Stimulated activated naive CD8-positive, alpha-beta T cell treated with anti-CD3 and anti-CD28 coated beads, Interleukin-15, Interleukin-2, amounts not matched to agents 100 ng/mL and 50 ng/mL, for 24 hours (primary cell): ENCODE results near the gene CCDC137.

Source experiments
- H3K27ac Mint-ChIP-seq: one replicate; pipeline ENCODE4 v1.8.0; 2021; ENCODE audit warnings: mild to moderate bottlenecking, mixed read lengths
- H3K27me3 Mint-ChIP-seq: one replicate; pipeline ENCODE4 v1.8.0; 2021; ENCODE audit warnings: mixed read lengths
- H3K36me3 Mint-ChIP-seq: one replicate; pipeline ENCODE4 v1.8.0; 2021; ENCODE audit warnings: low read depth, mixed read lengths
- H3K4me1 Mint-ChIP-seq: one replicate; pipeline ENCODE4 v1.8.0; 2021; ENCODE audit warnings: low read depth, mixed read lengths
- H3K4me3 Mint-ChIP-seq: one replicate; pipeline ENCODE4 v1.8.0; 2021; ENCODE audit warnings: mild to moderate bottlenecking, mixed read lengths
- H3K9me3 Mint-ChIP-seq: one replicate; pipeline ENCODE4 v1.8.0; 2021; ENCODE audit warnings: mixed read lengths

The CCDC137 gene

GRCh38 chr17:81710514-81711308 is 44.2 kb downstream of the CCDC137 start:
- Mint-ChIP-seq H3K9me3 (no peaks in the 10 kb centered on the region), H3K4me3 (peak overlapping the region; percentile 79), H3K36me3 (peaks cover 22% of the 10 kb centered on the region), H3K27ac (peak overlapping the region; percentile 83), H3K27me3 (no peaks in the 10 kb centered on the region), H3K4me1 (peaks cover 37% of the 10 kb centered on the region)

DNA sequence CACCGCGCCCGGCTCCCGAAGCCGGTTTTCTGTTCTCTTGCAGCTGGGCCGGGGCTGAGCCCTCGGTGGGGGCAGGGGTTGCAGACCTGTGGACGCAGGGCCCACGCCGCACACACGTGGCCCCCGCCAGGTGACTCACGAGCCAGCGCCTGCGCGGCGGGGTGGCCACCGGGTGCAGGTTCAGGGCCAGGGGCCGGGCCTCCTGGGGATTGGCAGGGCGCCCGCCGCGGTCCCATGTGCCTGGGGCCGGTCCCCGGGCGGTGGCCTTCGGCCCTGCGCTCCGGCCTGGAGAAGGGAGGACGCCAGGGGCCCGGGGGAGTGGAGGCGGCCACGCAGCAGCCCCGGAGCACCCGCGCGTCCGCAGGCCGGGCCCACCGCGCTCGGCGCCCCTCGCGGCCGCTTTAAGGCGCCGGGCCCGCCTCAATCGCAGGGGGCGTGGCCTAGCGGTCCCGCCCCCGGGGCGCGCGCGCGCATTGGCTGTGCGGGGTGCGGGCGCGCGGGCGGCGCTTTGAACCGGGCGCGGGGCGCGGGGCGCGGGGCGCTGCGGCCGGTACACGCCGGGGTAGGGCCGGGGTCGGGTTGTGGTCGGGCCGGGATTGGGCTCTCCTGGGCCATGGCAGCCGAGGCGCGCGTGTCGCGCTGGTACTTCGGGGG is 45.4 kb downstream of the CCDC137 start, which contains the start of gene SLC25A10:
SLC25A10 (plus strand) TSS at position 471 of the 654 bp plus-strand sequence; CDS start at position 614, 143 bp downstream.
- Mint-ChIP-seq H3K4me3 (peak within 1 kb of the TSS; percentile 94), H3K9me3 (no peaks in the 10 kb centered on the region), H3K4me1 (peaks cover 30% of the 10 kb centered on the region), H3K36me3 (peaks cover 10% of the 10 kb centered on the region), H3K27ac (peak within 1 kb of the TSS; percentile 87), H3K27me3 (no peaks in the 10 kb centered on the region)

- Mint-ChIP-seq H3K4me3 (peak overlapping the region; percentile 94), H3K4me1 (peaks cover 30% of the 10 kb centered on the region), H3K27ac (peak overlapping the region; percentile 87), H3K9me3 (no peaks in the 10 kb centered on the region), H3K27me3 (no peaks in the 10 kb centered on the region), H3K36me3 (peaks cover 5% of the 10 kb centered on the region)
Measured at GRCh38 chr17:81712468-81713003, 46.0 kb downstream of the CCDC137 start.

DNA sequence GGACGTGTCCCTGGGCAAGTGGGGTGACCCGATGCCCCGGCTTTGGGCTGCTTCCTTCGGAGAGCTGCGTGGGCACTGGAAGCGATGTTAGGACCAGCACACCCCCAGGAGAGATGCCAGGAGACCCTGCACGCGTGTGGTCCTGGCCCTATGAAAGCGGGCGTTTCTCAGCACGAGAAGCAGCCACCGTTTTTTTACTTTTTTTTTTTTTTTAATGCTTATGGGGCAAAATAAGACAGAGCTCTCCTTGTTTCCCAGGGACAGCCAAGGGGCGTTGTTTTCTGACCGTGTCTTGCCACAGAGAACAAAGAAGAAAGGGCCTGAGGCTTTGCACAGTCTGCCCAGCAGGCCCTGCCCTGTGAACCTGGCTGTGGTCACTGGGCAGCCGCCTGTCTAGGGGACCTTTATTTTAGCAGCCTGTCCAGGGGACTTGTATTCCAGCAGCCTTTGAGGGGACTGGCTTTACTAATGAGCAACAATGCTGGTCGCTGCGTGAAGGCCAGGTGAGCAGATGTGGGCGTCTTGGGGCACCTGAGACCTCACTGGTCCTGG is 46.5 kb downstream of the CCDC137 start:
- peak overlapping the region; percentile 94 for H3K4me3 Mint-ChIP-seq
- H3K27ac Mint-ChIP-seq, result peak overlapping the region; percentile 87
- H3K36me3 Mint-ChIP-seq, result peaks cover 5% of the 10 kb centered on the region
- no peaks in the 10 kb centered on the region for H3K27me3 Mint-ChIP-seq
- H3K9me3 Mint-ChIP-seq, result no peaks in the 10 kb centered on the region
- H3K4me1 Mint-ChIP-seq, result peaks cover 30% of the 10 kb centered on the region

GRCh38 chr17:81713556-81714411 is 47.2 kb downstream of the CCDC137 start:
- no peaks in the 10 kb centered on the region for H3K9me3 Mint-ChIP-seq
- H3K27me3 Mint-ChIP-seq, result no peaks in the 10 kb centered on the region
- peaks cover 4% of the 10 kb centered on the region for H3K36me3 Mint-ChIP-seq
- peak overlapping the region; percentile 94 for H3K4me3 Mint-ChIP-seq
- H3K4me1 Mint-ChIP-seq, result peaks cover 30% of the 10 kb centered on the region
- H3K27ac Mint-ChIP-seq, result no peak overlapping the region

- Mint-ChIP-seq H3K36me3 (no peaks in the 10 kb centered on the region), H3K9me3 (no peaks in the 10 kb centered on the region), H3K27ac (no peak overlapping the region), H3K4me3 (no peak overlapping the region), H3K4me1 (peaks cover 30% of the 10 kb centered on the region), H3K27me3 (no peaks in the 10 kb centered on the region)
Measured at GRCh38 chr17:81714412-81715106, 48.0 kb downstream of the CCDC137 start.

GRCh38 chr17:81715107-81715871 is 48.8 kb downstream of the CCDC137 start:
- H3K36me3 Mint-ChIP-seq, result no peaks in the 10 kb centered on the region
- peaks cover 24% of the 10 kb centered on the region for H3K4me1 Mint-ChIP-seq
- H3K4me3 Mint-ChIP-seq, result no peak overlapping the region
- H3K9me3 Mint-ChIP-seq, result no peaks in the 10 kb centered on the region
- no peak overlapping the region for H3K27ac Mint-ChIP-seq
- no peaks in the 10 kb centered on the region for H3K27me3 Mint-ChIP-seq

GRCh38 chr17:81715872-81716673 is 49.5 kb downstream of the CCDC137 start:
- peaks cover 16% of the 10 kb centered on the region for H3K4me1 Mint-ChIP-seq
- no peak overlapping the region for H3K27ac Mint-ChIP-seq
- H3K9me3 Mint-ChIP-seq, result no peaks in the 10 kb centered on the region
- no peaks in the 10 kb centered on the region for H3K36me3 Mint-ChIP-seq
- no peak overlapping the region for H3K4me3 Mint-ChIP-seq
- H3K27me3 Mint-ChIP-seq, result no peaks in the 10 kb centered on the region

DNA sequence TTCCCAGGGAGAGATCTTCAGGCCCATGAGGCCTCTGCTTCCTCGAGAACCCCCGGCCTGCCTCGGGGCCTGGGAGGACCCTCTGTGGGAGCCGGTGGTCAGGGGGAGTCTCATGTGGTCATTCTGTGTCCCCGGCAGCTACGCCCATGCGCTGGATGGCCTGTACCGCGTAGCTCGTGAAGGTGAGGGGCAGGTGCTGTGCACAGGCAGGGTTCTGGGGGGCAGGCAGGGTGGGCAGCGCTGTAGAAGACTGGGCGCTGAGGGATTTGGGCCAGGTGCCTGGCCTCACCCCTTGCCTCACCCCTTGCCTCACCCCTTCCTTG is 50.1 kb downstream of the CCDC137 start:
- Mint-ChIP-seq H3K36me3 (no peaks in the 10 kb centered on the region), H3K4me1 (peaks cover 11% of the 10 kb centered on the region)

DNA sequence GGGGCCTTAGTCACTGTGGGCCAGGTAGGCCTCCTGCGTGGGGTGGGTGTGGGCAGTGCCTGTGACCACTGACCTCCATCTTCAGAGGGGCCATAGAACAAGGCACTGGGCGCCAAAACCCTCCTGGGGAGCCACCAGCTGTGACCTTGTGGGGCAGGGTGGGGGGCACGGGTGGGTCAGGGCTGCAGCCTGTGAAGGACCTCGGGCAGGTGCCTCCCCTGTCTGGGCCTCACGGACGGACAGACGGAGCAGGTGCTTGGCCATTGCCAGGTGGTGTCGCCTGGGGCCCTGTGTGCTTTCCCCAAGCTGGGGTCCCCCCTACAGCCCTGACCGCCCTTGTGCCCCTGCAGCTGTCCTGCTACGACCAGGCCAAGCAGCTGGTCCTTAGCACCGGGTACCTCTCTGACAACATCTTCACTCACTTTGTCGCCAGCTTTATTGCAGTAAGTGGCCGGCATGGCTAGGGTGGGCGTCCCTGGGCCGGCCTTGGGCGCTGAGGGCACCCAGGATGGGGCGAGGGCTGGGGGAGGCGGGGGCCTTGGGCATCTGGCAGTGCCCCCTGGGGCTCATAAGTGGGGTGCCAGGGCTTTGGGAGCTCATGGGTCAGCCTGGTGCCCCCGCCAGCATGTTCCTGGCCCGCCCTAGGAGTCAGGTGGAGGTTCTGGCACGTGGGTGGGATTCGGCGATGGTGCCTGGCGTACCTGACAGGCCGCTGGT is 50.7 kb downstream of the CCDC137 start:
- H3K27me3 Mint-ChIP-seq, result no peaks in the 10 kb centered on the region
- H3K4me1 Mint-ChIP-seq, result peaks cover 9% of the 10 kb centered on the region
- H3K27ac Mint-ChIP-seq, result no peak overlapping the region
- H3K4me3 Mint-ChIP-seq, result no peak overlapping the region
- H3K36me3 Mint-ChIP-seq, result no peaks in the 10 kb centered on the region
- H3K9me3 Mint-ChIP-seq, result no peaks in the 10 kb centered on the region

More for the DNA sequence above, 50.1 kb downstream of the CCDC137 start:
- Mint-ChIP-seq H3K9me3 (no peaks in the 10 kb centered on the region), H3K27me3 (no peaks in the 10 kb centered on the region), H3K4me3 (no peak overlapping the region), H3K27ac (no peak overlapping the region)

GRCh38 chr17:81717766-81718089 is 51.2 kb downstream of the CCDC137 start:
- no peaks in the 10 kb centered on the region for H3K36me3 Mint-ChIP-seq
- H3K9me3 Mint-ChIP-seq, result no peaks in the 10 kb centered on the region
- no peaks in the 10 kb centered on the region for H3K27me3 Mint-ChIP-seq
- peaks cover 8% of the 10 kb centered on the region for H3K4me1 Mint-ChIP-seq
- H3K27ac Mint-ChIP-seq, result no peak overlapping the region
- H3K4me3 Mint-ChIP-seq, result no peak overlapping the region

GRCh38 chr17:81719410-81720266 is 53.1 kb downstream of the CCDC137 start:
- Mint-ChIP-seq H3K27me3 (peaks cover 9% of the 10 kb centered on the region), H3K4me3 (no peak overlapping the region), H3K27ac (no peak overlapping the region), H3K4me1 (no peaks in the 10 kb centered on the region), H3K36me3 (no peaks in the 10 kb centered on the region), H3K9me3 (no peaks in the 10 kb centered on the region)
